NCI-H1105 (cell line): ENCODE measurements around the gene OR1J2.

Experiments
- DNase-seq: peaks from one replicate; lab custom pipeline; 2025; lab: John Stamatoyannopoulos, UW

OR1J2 gene

DNA sequence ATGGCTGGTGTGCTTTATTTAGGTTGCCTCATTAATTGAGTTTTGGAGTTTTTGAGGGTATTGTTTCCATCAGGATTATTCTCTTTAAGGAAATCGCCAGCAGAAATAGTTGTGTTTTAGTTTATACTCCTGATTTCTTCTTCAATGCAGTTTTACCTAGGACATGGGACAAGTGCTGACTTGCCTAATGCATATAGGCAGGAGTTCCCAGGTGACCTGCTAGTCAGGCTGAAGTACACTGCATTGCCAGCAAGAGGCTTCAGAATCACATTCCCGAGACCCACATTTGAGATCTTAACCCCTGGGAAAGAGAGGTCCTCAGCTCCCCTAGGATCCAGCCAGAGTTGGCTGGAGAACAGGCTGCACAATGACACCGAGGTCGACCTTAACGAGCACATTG is 40.8 kb downstream of the OR1J2 start:
- DNase-seq = peak; percentile 5

DNA sequence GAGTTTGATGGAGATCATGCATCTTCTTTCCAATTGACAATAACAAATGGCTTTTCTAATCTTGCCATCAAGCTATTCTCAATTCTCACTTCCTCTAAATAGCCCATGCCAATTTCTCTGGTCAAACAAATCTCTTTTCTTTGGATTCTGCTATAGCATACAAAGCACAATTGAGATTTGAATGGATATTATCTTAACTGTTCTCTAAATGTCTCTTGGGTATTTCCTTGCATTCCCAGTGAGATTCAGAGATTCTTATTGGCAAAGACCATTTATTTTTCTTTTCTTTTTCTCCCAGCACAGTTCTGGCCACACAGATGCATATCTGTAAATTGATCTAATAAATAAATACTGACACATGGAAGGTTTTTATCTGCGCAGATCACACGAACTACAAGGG is 42.2 kb downstream of the OR1J2 start, which contains the start of gene OR1N2:
Gene OR1N2 (plus strand): TSS at position 301 of the 400 bp plus-strand sequence. CDS start 100 bp downstream, outside the sequence.
- DNase-seq = no peak
